NT2/D1 (cell line): ENCODE data around the gene ZNF485.

Source experiments
- DNase-seq: peaks from one replicate; pipeline ENCODE4 v3.0.0-alpha.2; 2011; ENCODE audit warnings: low read depth, low spot score
- H3K27me3 ChIP-seq: 2 replicates; pipeline ENCODE4 v1.6.0; 2011; ENCODE audit warnings: mild to moderate bottlenecking; ENCODE audit not compliant: insufficient read length, insufficient read depth
- H3K36me3 ChIP-seq: 2 replicates; pipeline ENCODE4 v1.6.1; 2011; ENCODE audit warnings: mild to moderate bottlenecking, low read length, mixed read lengths; ENCODE audit not compliant: insufficient read depth, insufficient read length
- H3K4me1 ChIP-seq: 2 replicates; pipeline ENCODE4 v1.5.1; 2011; ENCODE audit not compliant: insufficient read depth, insufficient read length
- H3K4me3 ChIP-seq: 2 replicates; pipeline ENCODE4 v1.5.1; 2011; ENCODE audit warnings: low read depth; ENCODE audit not compliant: insufficient read length
- H3K9ac ChIP-seq: 2 replicates; pipeline ENCODE4 v1.6.0; 2011; ENCODE audit warnings: low read depth; ENCODE audit not compliant: insufficient read length
- H3K9me3 ChIP-seq: 2 replicates; pipeline ENCODE4 v1.5.1; 2011; ENCODE audit warnings: mild to moderate bottlenecking, low read length; ENCODE audit not compliant: insufficient read depth
- SUZ12 ChIP-seq: IDR thresholded peaks from 2 replicates; pipeline ENCODE4 v1.6.1; 2011; ENCODE audit not compliant: insufficient read length, insufficient read depth; ENCODE audit errors: extremely low read depth
- YY1 ChIP-seq: IDR thresholded peaks from 2 replicates; pipeline ENCODE4 v1.6.1; 2011; ENCODE audit not compliant: insufficient read length, insufficient read depth
- ZNF274 ChIP-seq: IDR thresholded peaks from 2 replicates; pipeline ENCODE4 v1.6.1; 2011; ENCODE audit warnings: mild to moderate bottlenecking, low read depth, low read length

The ZNF485 gene

GRCh38 chr10:43605850-43606322 lies 352 bp upstream of the ZNF485 start:
- H3K9me3 ChIP-seq = peaks cover 8% of the 10 kb centered on the region
- no peaks in the 10 kb centered on the region for H3K27me3 ChIP-seq
- peak overlapping the region; percentile 75 for H3K4me3 ChIP-seq
- no peak overlapping the region for H3K9ac ChIP-seq
- peaks cover 26% of the 10 kb centered on the region for H3K36me3 ChIP-seq
- TF ChIP-seq ZNF274 (no peak), SUZ12 (no peak), YY1 (no peak)
- DNase-seq = no peak
- H3K4me1 ChIP-seq = no peaks in the 10 kb centered on the region

GRCh38 chr10:43607199-43607573 lies 948 bp downstream of the ZNF485 start:
- no peak for TF ChIP-seq SUZ12
- no peak for TF ChIP-seq YY1
- TF ChIP-seq ZNF274 = no peak
- H3K4me3 ChIP-seq = peak overlapping the region; percentile 75
- peaks cover 9% of the 10 kb centered on the region for H3K9me3 ChIP-seq
- no peaks in the 10 kb centered on the region for H3K27me3 ChIP-seq
- H3K36me3 ChIP-seq = peaks cover 32% of the 10 kb centered on the region
- no peak for DNase-seq
- H3K9ac ChIP-seq = peak overlapping the region; percentile 86
- no peaks in the 10 kb centered on the region for H3K4me1 ChIP-seq

GRCh38 chr10:43610636-43611035 lies 4.4 kb downstream of the ZNF485 start:
- Histone ChIP-seq H3K4me1 (no peaks in the 10 kb centered on the region), H3K9ac (no peak overlapping the region), H3K27me3 (no peaks in the 10 kb centered on the region), H3K36me3 (peaks cover 38% of the 10 kb centered on the region), H3K9me3 (peaks cover 34% of the 10 kb centered on the region), H3K4me3 (no peak overlapping the region)
- DNase-seq = no peak
- TF ChIP-seq SUZ12 = no peak
- TF ChIP-seq ZNF274 = no peak
- no peak for TF ChIP-seq YY1

GRCh38 chr10:43616697-43617370 lies 10.6 kb downstream of the ZNF485 start:
- H3K9me3 ChIP-seq = peaks cover 49% of the 10 kb centered on the region

GRCh38 chr10:43619368-43619767 lies 13.1 kb downstream of the ZNF485 start:
- TF ChIP-seq ZNF274 (no peak), SUZ12 (no peak), YY1 (no peak)
- H3K36me3 ChIP-seq = peaks cover 19% of the 10 kb centered on the region
- H3K4me1 ChIP-seq = no peaks in the 10 kb centered on the region

More at GRCh38 chr10:43616697-43617370, 10.6 kb downstream of the ZNF485 start:
- Histone ChIP-seq H3K4me3 (no peak overlapping the region), H3K4me1 (no peaks in the 10 kb centered on the region), H3K9ac (no peak overlapping the region), H3K27me3 (no peaks in the 10 kb centered on the region), H3K36me3 (peaks cover 20% of the 10 kb centered on the region)
- DNase-seq = no peak
- TF ChIP-seq YY1 = no peak
- peak; percentile 78 for TF ChIP-seq ZNF274

GRCh38 chr10:43622038-43622437 lies 15.8 kb downstream of the ZNF485 start:
- no peak for DNase-seq
- Histone ChIP-seq H3K4me1 (no peaks in the 10 kb centered on the region), H3K36me3 (peaks cover 5% of the 10 kb centered on the region), H3K4me3 (no peak overlapping the region), H3K9me3 (peaks cover 11% of the 10 kb centered on the region), H3K9ac (no peak overlapping the region), H3K27me3 (no peaks in the 10 kb centered on the region)
- TF ChIP-seq YY1 = no peak
- TF ChIP-seq ZNF274 = no peak
- no peak for TF ChIP-seq SUZ12

More at GRCh38 chr10:43619368-43619767, 13.1 kb downstream of the ZNF485 start:
- Histone ChIP-seq H3K9ac (no peak overlapping the region), H3K27me3 (no peaks in the 10 kb centered on the region), H3K4me3 (no peak overlapping the region), H3K9me3 (peaks cover 37% of the 10 kb centered on the region)
- DNase-seq = no peak

GRCh38 chr10:43623351-43623750 lies 17.1 kb downstream of the ZNF485 start:
- TF ChIP-seq YY1 = no peak
- no peak for TF ChIP-seq SUZ12
- no peak for TF ChIP-seq ZNF274
- no peak overlapping the region for H3K4me3 ChIP-seq

More at GRCh38 chr10:43623351-43623750, 17.1 kb downstream of the ZNF485 start:
- H3K36me3 ChIP-seq = no peaks in the 10 kb centered on the region
- DNase-seq = no peak
- H3K4me1 ChIP-seq = no peaks in the 10 kb centered on the region
- H3K9ac ChIP-seq = no peak overlapping the region
- no peaks in the 10 kb centered on the region; the same call in 1 of the 2 replicates for H3K9me3 ChIP-seq
- no peaks in the 10 kb centered on the region for H3K27me3 ChIP-seq
